Spleen (tissue), 11 donors: ENCODE results near the gene ERBB2. TPM values are rescaled to one million over a fixed set of nuclear protein-coding genes. Genes with fewer than 3 reads are reported as not detected.

Experiments
- DNase-seq: peaks from one replicate; pipeline ENCODE4 v3.0.0-alpha.2; 2020
- H3K27ac ChIP-seq, 8 donors: fragments of 200-600 bp; sonication (generic) in 7 of 8; 1 replicate in 4 of 8; 2 replicates in 4 of 8; pipeline versions ENCODE4 v1.5.0 to v1.8.0; 2016 to 2021; ENCODE audit warnings: inconsistent platforms in 4 of 8, mild to moderate bottlenecking in 4 of 8, moderate library complexity in 1 of 8
- H3K27me3 ChIP-seq, 7 donors: fragments of 200-600 bp; sonication (generic) in 6 of 7; replicated peaks in 1 of 7; 1 replicate in 4 of 7; 2 replicates in 3 of 7; pipeline versions ENCODE4 v1.5.0 to v1.8.0; 2016 to 2021; ENCODE audit warnings: inconsistent platforms in 3 of 7, mild to moderate bottlenecking in 1 of 7
- H3K36me3 ChIP-seq, 6 donors: fragments of 200-600 bp; sonication (generic) in 5 of 6; 1 replicate in 4 of 6; 2 replicates in 2 of 6; pipeline versions ENCODE4 v1.5.0 to v1.8.0; 2016 to 2021; ENCODE audit warnings: inconsistent platforms in 2 of 6
- H3K4me1 ChIP-seq, 6 donors: fragments of 200-600 bp; sonication (generic) in 5 of 6; 1 replicate in 3 of 6; 2 replicates in 3 of 6; pipeline versions ENCODE4 v1.5.0 to v1.8.0; 2016 to 2021; ENCODE audit warnings: inconsistent platforms in 3 of 6
- H3K4me3 ChIP-seq, 8 donors: fragments of 200-600 bp; sonication (generic) in 7 of 8; 1 replicate in 4 of 8; 2 replicates in 4 of 8; pipeline versions ENCODE4 v1.5.0 to v1.8.0; 2016 to 2021; ENCODE audit warnings: inconsistent platforms in 4 of 8, mild to moderate bottlenecking in 4 of 8, moderate library complexity in 2 of 8
- H3K9me3 ChIP-seq, 8 donors: fragments of 200-600 bp; sonication (generic) in 7 of 8; 1 replicate in 4 of 8; 2 replicates in 4 of 8; pipeline versions ENCODE4 v1.5.0 to v1.8.0; 2016 to 2021; ENCODE audit warnings: inconsistent platforms in 4 of 8
- POLR2A ChIP-seq, 3 donors: fragments of 450-650 bp; IDR thresholded peaks; one replicate each; pipeline ENCODE4 v1.5.1; 2017; ENCODE audit warnings: antibody characterized with exemption in 3 of 3, mild to moderate bottlenecking in 1 of 3
- POLR2AphosphoS5 ChIP-seq, 3 donors: sonication (generic); formaldehyde crosslinking; IDR thresholded peaks; one replicate each; pipeline ENCODE4 v1.5.1; 2017; ENCODE audit warnings: antibody characterized with exemption in 3 of 3
- WGBS, 5 donors: extraction: QIAGEN DNeasy Blood & Tissue Kit in 3 of 5; methylation state at CpG; one replicate each; pipeline versions ENCODE4 v1.1.5 to v1.1.7; 2013 to 2018; 5-methylcytosine and 5-hydroxymethylcytosine counted together
- intact Hi-C: fragments of 100-400 bp; cut with DNase I; formaldehyde crosslinking; loops from one replicate; pipeline ENCODE4 v1.15.0; 2023; ENCODE audit warnings: low total_unique reads
- polyA plus RNA-seq, 3 donors: library from polyadenylated mRNA; stranded (reverse); fragments of 200-250 nt; gene quantifications; one replicate each; pipeline ENCODE4 v1.2.1, GENCODE V29; 2013
- total RNA-seq, 7 donors: library from RNA; depleted of rRNA in 3 of 7; stranded (reverse); fragments of >200 nt in 3 of 7; fragmentation: NEBNext Ultra II Directional in 4 of 7; extraction: Animal tissue kit (Norgen Biotek cat#: 25700) in 4 of 7; gene quantifications; one replicate each; pipeline versions ENCODE4 v1.1.0 to v1.2.1, GENCODE V29; 2016 to 2021
- TF ChIP-seq, protein P1 (sequence below), 11 experiments: fragments of 200-600 bp in 7 of 11; fragments of 450-650 bp in 4 of 11; sonication (generic) in 4 of 11; IDR thresholded peaks in 8 of 11; conservative IDR thresholded peaks in 3 of 11; 1 replicate in 7 of 11; 2 replicates in 4 of 11; pipeline versions ENCODE4 v1.4.0 to v1.8.0; 2016 to 2021; ENCODE audit warnings: antibody characterized with exemption in 11 of 11, inconsistent platforms in 4 of 11, mild to moderate bottlenecking in 1 of 11
- donor health status: healthy with polysubstance abuse.
- donor health status: DM: no; HTN: no; CAD: no; lungs with moderate emphysema.
- donor health status: DM: no; HTN: no; CAD: no.
- donor health status: Bipolar disorder and iron deficiency.
- donor health status: healthy.
- donor health status: DM: no; HTN: no; CAD: no.
- donor health status: DM: yes; HTN: yes; CAD: no.

ERBB2 gene
- total and polyA plus RNA-seq, 10 donors, result 3.4 to 15.9 (median 10.2) TPM

DNA sequence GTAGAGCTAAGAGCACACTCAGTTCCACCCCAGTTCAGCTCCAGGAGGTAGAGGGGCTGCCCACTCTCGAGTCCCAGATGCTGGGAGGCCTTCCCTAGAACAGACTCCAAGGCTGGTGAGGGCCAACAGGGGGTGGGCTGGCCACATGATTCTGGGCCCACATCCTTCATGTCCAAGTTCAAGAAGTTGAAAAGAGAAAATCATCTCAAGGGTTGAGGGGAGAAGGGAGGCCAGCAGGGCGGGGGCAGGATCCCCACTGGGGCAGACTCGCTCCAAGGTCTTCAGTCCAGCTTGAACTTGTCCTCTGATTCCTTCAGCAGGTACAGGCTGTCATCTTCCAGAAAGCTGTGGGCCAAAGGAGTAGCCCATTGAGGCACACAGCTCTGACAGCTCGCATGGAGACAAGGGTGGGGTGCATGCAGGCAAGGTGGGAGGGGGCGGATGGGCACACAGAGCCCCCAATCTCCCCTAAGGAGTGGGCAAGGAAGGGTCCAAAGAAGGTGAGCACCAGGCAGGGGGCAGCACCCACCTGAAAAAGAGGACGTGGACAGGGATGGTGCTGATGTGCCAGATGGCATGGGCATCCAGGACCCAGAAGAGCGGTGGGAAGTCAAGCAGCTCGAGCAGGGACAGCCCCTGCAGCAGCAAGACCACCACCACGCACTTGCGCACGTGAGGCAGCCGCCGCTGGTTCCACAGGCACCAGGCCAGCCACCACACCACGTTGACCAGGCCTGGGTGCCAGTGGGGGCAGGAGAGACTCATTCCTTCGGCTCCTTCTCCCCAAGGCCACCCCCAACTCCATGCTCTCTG is 27.1 kb upstream of the ERBB2 start:
- DNase-seq, result peak; percentile 52
- TF ChIP-seq POLR2A (IDR thresholded peaks at IDR 0.05) (no peak), POLR2AphosphoS5 (IDR thresholded peaks at IDR 0.05) (no peak)
- TF ChIP-seq, protein P1, sequence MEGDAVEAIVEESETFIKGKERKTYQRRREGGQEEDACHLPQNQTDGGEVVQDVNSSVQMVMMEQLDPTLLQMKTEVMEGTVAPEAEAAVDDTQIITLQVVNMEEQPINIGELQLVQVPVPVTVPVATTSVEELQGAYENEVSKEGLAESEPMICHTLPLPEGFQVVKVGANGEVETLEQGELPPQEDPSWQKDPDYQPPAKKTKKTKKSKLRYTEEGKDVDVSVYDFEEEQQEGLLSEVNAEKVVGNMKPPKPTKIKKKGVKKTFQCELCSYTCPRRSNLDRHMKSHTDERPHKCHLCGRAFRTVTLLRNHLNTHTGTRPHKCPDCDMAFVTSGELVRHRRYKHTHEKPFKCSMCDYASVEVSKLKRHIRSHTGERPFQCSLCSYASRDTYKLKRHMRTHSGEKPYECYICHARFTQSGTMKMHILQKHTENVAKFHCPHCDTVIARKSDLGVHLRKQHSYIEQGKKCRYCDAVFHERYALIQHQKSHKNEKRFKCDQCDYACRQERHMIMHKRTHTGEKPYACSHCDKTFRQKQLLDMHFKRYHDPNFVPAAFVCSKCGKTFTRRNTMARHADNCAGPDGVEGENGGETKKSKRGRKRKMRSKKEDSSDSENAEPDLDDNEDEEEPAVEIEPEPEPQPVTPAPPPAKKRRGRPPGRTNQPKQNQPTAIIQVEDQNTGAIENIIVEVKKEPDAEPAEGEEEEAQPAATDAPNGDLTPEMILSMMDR (IDR thresholded peaks at IDR 0.05 in 8 of 11, conservative IDR thresholded peaks at IDR 0.05 in 3 of 11), result no peak
- no peak overlapping the region for H3K4me3 ChIP-seq
- peaks cover 10 to 68% (median 49%) of the 10 kb centered on the region in 6 donors for H3K4me1 ChIP-seq
- H3K27ac ChIP-seq, result no peak overlapping the region
- WGBS, 5 donors, result 82 to 90% (median 84%) methylated on average over 14 to 15 of the region's 15 CpGs
- H3K27me3 ChIP-seq, result peaks cover 4 to 47% (median 35%) of the 10 kb centered on the region in 7 donors
- intact Hi-C loops, result no loop called here
- H3K36me3 ChIP-seq, result peaks cover 0 to under 1% (median 0%) of the 10 kb centered on the region in 6 donors
- no peaks in the 10 kb centered on the region for H3K9me3 ChIP-seq

DNA sequence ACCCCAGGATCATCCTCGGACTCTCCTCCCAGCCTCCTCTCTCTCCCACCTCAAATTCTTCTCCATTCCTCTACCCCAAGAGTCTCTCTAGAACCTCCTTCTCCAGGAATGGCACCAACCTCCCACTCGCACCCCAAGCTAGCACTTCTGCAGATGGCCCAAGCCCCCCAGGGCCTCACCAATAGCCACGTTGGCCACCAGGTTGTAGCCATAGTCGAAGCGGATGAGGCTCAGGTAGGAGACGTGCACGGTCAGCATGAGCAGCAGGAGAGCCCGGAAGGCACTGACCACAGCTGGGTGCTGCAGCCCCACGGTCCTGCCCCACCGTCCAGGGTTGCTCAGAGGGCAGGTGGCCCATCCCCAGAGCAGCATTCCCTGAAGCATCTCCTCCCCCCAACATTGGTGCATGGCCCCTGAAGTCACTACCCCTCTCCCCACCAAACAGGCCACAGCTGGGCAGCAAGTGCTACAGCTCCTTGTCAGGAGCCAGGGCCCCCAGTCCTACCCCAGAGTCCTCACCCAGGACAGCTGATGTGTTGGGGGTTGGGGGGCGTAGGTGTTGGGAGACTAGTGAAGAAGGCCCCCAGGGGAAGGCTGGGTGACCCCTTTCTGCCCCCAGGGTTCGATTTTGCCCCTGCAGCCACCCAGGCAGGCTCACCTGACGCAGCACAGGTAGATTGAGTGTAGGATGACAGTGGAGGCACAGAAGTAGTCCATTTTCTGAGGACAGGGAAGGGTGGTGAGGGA is 26.4 kb upstream of the ERBB2 start:
- Histone ChIP-seq H3K27ac (no peak overlapping the region), H3K4me3 (no peak overlapping the region), H3K9me3 (no peaks in the 10 kb centered on the region), H3K27me3 (peaks cover 4 to 39% (median 27%) of the 10 kb centered on the region in 7 donors), H3K4me1 (peaks cover 10 to 68% (median 48%) of the 10 kb centered on the region in 6 donors), H3K36me3 (peaks cover 0 to 5% (median 0%) of the 10 kb centered on the region in 6 donors)
- intact Hi-C loops, result no loop called here
- DNase-seq, result peak; percentile 68
- WGBS, 5 donors, result 79 to 88% (median 81%) methylated on average over 13 of the region's 13 CpGs
- TF ChIP-seq, protein P1 (IDR thresholded peaks at IDR 0.05 in 8 of 11, conservative IDR thresholded peaks at IDR 0.05 in 3 of 11), result no peak
- TF ChIP-seq POLR2AphosphoS5 (IDR thresholded peaks at IDR 0.05), result no peak
- no peak for TF ChIP-seq POLR2A (IDR thresholded peaks at IDR 0.05)

DNA sequence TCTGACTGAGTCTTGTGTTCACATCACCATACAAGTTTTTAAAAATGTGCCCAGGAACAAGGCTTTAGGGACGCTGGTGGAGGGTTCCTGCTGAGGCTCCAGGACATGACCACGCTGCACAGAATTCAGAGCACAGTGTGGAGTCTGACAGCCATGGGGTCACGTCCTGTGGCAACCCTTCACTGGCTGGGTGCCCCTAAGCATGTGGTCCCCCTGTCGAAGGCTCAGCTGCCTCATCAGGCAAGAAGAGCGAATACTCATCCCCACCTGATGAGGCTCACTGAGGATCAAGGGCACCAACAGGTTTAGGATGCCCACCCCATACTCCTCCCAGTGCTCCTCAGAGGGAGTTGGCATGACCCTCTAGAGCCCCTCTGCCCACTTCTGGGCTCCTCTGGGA is 25.7 kb upstream of the ERBB2 start:
- peak; percentile 50 for DNase-seq
- 83 to 87% (median 85%) methylated on average over 5 of the region's 5 CpGs for WGBS, 5 donors
- intact Hi-C loops, result no loop called here

More for the DNA sequence above, 25.7 kb upstream of the ERBB2 start:
- peaks cover 12 to 68% (median 47%) of the 10 kb centered on the region in 6 donors for H3K4me1 ChIP-seq
- H3K4me3 ChIP-seq, result no peak overlapping the region
- H3K36me3 ChIP-seq, result peaks cover 0 to 9% (median 0%) of the 10 kb centered on the region in 6 donors
- no peak for TF ChIP-seq POLR2A (IDR thresholded peaks at IDR 0.05)
- TF ChIP-seq, protein P1 (IDR thresholded peaks at IDR 0.05 in 8 of 11, conservative IDR thresholded peaks at IDR 0.05 in 3 of 11), result no peak
- H3K27ac ChIP-seq, result peak overlapping the region in 1 of 8 donors; percentile 90
- H3K9me3 ChIP-seq, result no peaks in the 10 kb centered on the region
- H3K27me3 ChIP-seq, result peaks cover 0 to 33% (median 20%) of the 10 kb centered on the region in 7 donors
